ENCODE measurements around the gene C2orf92.

The C2orf92 gene

DNA sequence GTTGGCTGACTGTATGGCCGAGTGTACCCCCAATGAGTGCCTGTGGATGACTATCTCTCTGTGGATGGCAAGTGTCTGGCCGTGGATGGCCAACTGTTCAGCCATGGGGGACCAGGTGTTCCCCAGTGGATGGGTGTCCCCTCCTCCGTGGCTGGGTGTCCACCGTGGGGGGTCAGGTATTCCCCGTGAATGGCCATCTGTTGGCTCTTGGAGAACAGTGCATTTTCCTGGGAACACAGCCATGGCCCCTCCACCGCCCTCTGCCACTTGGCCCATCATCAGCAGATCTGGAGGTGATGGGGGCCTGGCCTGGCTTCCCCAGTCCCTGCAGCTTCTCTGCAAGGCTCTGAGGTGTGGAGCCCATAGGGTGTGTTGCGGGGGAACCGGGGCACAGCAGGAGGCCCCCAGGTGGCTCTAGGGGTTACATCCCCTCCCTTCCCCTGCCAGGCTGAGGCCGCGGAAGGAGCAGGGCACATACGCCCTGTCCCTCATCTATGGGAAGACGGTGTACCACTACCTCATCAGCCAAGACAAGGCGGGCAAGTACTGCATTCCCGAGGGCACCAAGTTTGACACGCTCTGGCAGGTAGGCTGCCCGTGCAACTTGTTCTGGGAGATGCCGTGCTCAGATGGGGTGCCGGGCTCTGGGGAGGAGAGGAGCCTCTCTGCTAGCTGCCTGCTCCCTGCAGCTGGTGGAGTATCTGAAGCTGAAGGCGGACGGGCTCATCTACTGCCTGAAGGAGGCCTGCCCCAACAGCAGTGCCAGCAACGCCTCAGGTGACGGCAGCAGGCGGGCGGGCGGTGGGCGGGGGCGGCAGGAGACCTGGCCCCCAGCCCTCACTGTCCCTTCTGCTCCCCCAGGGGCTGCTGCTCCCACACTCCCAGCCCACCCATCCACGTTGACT, 63.2 kb downstream of the C2orf92 start:
- DNase-seq: no peak

DNA sequence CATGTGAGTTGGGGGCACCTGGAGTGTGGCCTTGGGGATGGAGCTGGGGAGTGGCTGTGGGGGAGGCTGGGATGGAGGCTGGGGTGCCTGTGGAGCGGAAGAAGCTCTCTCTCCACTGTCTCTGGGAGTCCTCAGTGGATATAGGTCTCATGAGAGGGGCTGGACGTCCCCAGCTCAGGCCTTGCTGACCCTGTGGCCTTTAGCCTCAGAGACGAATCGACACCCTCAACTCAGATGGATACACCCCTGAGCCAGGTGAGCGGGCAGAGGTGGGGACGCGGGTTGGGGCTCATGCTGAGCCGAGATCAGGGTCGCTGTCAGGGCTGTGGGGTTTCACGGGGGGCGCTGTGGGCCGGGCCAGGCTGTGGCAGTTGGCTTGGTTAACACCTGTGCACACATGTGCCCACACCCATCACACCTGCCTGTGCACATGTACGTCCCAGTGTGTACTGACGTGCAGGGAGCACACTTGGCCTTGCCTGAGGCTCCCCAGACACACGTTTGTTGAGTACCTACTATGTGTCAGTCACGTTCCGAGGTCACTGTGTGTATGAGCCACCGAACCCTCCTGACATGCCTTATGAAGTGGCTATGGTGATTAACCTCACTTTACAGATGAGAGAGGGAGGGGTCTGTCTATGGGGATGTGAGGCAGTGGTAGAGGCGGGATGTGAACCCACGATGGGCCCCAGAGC, 64.0 kb downstream of the C2orf92 start:
- no peak for DNase-seq

DNA sequence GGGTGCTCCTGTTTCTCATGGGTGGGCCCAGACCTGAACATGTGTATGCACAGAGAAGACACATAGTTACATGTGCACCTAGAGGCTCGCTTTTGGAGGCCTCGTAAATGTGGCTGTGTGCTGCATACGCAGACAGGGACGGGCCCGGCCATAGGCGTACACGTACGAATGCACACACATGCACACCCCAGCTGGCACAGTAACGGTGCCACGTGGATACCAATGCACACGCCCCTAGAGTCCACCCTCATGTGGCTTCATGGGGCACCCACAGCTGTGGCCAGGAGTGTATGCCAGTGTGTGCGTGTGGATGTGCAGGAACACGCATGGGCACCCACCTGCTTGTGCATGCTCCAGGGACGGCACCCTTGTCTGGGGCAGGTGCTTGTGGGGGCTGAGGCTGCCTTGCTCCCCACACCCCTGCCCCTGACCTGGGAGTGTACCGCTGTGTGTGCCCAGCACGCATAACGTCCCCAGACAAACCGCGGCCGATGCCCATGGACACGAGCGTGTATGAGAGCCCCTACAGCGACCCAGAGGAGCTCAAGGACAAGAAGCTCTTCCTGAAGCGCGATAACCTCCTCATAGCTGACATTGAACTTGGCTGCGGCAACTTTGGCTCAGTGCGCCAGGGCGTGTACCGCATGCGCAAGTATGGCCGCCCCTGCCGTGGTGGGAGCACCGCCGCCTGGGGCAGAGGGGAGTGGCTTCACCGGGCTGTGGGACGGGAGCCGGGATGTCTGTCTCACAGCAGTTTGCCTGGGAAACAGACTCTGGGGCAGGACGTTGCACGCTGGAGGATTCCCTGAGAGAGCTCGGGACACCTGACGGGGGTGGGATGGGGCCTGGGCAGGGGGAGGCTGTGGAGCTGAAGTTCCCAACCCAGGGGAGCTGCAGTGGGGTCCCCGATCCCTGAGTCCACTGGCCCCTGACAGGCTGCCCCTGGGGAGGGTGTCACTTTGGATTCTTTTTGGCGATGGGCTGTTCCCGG, 64.8 kb downstream of the C2orf92 start:
- no peak for DNase-seq

DNA sequence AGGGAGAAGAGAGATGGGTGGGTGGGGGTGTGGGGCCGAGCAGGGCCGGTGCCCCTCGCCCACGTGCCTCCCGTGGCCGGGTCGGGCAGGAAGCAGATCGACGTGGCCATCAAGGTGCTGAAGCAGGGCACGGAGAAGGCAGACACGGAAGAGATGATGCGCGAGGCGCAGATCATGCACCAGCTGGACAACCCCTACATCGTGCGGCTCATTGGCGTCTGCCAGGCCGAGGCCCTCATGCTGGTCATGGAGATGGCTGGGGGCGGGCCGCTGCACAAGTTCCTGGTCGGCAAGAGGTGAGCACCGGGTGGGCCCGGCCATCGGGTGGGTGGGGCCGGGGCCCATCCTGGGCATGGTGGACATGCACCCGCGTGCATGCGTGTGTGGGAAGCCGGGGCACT, 65.6 kb downstream of the C2orf92 start:
- no peak for DNase-seq

DNA sequence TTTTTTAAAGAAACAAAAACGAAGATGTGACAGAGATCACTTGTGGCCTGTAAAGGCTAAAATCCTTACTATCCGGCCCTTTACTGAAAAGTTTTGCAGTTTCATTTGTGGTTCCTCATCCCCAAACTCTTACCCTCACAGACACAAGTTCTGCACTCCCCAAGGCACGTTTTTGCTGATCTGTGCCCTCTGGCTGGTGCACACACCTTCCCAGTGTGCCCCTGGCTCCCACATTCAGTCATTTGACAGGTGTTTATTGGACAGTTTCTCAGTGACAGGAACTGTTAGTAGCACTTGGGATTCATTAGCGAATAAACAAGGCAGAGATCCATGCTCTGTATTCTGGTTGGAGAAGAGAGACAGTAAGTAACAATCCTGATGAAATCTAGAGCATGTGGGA, 66.7 kb downstream of the C2orf92 start:
- DNase-seq: no peak

DNA sequence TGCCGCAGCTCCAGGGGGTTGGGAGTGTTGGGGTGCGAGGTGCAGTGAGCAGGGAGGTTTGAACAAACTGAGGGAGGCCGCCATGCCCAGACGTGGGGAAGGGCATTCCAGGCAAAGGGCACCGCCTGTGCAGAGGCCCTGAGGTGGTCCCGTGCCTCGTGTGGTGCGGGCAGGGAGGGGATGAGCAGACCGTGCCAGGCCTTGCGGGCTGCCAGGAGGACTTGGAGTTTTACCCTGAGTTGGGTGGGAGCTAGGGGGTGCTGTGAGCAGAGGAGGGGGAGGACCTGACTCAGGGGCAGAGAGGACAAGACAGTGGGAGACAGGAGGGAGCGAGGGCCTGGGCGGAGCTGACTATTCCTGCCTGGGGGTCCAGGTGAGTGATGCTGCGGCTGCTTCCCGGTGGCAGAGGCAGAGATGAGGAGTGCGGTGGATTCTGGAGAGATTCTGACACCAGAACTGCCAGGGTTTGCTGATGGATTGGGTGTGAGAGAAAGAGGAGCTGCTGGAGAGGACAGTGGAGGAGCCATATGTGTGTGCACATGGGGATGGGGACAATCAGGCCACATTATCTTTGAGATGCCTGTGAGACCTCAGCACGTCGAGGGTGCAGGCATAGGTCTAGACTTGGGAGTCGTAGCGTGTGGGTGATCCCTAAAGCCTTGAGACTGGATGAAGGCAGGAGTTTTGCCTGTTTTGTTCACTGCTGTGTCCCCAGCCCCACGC, 67.3 kb downstream of the C2orf92 start:
- DNase-seq: no peak

DNA sequence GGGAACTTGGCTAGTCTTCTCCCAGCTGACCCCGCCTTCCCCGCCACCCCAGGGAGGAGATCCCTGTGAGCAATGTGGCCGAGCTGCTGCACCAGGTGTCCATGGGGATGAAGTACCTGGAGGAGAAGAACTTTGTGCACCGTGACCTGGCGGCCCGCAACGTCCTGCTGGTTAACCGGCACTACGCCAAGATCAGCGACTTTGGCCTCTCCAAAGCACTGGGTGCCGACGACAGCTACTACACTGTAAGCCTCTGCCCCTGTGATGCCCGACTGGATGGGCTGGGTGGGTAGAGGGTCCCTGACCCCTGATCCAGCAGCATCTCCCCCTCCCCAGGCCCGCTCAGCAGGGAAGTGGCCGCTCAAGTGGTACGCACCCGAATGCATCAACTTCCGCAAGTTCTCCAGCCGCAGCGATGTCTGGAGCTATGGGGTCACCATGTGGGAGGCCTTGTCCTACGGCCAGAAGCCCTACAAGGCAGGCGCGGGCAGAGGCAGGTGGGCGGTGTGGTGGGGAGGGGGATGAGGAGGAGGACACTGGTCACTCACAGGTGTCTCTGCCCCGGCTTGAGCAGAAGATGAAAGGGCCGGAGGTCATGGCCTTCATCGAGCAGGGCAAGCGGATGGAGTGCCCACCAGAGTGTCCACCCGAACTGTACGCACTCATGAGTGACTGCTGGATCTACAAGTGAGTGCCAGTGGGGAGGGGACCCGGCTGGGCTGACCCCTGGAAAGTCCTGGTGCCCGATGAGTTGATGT, 68.1 kb downstream of the C2orf92 start:
- no peak for DNase-seq

DNA sequence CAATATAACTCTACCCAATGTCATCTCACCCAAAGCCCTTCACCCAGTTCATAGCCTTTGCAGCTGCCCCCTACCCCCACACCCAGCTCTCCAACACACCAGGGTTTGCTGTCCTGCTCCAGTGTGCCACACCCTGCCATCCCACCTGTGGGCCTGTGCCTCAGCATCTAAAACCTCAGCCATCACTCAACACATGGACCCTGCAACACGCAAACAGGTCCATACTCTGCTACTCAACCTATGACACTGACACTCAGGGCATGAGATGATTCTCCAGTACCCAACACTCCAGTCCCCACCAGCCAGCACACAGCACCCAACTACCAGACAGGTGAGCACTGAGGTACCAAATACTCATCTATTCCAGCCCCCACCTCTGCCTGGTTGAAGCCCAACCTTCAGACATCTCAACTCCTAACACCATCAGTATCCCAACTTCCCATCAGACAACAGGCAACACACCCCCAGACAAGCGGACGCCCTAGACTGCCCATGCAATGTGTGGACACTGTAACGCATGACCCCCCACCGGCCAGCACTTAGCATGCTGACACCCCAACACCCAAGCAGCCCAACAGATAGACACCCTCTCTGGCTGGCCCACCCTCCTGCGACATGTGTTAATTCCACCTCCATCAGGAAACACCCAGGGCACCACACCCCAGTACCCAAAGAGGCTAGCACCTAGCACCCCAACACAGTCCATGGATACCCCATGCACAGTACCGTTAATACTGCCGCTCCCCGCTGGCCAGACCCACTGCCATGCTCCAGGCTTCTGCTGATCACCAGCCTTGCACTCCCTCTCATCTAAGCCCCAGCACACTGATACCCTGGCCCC, 68.9 kb downstream of the C2orf92 start:
- DNase-seq: no peak

DNA sequence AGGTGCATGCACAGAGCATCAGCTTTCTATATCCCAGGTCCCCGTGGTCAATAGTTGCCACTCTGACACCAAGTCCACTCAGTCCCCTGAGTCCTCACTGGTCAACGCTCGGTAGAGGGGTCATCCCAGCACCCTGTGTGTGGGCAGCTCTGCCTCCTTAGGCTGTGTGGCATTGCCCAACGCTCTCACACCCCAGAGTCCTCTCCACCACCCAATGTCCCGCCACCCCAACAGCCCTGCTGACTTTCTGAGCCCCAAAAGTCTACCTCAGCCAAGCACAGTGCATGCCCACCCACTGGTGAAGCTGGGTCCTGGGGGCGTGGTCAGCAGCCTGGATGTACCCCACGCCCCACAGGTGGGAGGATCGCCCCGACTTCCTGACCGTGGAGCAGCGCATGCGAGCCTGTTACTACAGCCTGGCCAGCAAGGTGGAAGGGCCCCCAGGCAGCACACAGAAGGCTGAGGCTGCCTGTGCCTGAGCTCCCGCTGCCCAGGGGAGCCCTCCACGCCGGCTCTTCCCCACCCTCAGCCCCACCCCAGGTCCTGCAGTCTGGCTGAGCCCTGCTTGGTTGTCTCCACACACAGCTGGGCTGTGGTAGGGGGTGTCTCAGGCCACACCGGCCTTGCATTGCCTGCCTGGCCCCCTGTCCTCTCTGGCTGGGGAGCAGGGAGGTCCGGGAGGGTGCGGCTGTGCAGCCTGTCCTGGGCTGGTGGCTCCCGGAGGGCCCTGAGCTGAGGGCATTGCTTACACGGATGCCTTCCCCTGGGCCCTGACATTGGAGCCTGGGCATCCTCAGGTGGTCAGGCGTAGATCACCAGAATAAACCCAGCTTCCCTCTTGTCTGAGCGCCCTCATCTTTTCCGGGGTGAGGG, 69.7 kb downstream of the C2orf92 start:
- no peak for DNase-seq

DNA sequence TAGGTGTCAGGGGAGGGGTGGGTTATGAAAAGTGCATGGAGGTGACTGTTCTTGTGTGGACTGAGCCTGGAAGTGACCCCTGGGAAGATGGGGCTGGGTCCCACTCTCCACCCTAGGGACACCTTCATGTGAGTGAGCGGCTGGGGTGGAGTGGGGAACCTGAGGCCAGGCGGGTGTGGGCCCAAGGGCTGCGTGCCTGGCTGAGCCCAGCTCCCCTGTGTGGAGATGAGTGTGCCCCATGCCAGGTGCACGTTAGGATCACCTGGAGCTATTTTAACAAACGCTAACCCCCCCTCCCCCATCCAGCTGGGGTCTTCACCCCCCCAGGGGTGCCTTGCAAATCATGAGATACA, 70.4 kb downstream of the C2orf92 start:
- no peak for DNase-seq

DNA sequence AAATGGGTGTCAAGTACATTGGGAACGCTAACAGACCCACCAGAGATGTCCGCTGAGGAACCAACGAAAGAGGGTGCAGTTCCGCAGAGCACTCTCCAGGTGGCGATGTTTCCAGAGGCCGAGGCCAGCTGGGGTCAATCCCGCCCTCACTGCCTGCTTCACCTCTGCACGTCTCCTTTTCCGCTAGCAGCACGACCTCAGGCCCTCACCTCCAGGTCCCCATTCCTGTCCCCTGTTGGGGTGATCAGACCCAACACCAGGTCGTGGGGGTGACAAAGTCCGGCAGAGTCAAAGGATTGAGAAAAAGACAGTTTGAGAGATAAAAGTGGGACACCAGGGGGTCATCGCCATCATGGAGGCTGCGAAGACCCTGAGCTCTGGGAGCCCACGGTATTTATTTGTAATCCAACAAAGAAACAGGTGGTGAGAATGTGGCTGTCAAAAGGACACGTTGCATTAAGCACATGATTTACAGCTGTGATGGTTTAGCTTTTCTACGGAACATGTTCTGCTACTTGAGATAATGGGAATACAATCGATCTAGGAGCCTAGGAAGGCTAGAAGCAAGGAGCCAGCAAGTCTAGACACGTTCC, 71.2 kb downstream of the C2orf92 start:
- peak; percentile 40 to 57 for DNase-seq

DNA sequence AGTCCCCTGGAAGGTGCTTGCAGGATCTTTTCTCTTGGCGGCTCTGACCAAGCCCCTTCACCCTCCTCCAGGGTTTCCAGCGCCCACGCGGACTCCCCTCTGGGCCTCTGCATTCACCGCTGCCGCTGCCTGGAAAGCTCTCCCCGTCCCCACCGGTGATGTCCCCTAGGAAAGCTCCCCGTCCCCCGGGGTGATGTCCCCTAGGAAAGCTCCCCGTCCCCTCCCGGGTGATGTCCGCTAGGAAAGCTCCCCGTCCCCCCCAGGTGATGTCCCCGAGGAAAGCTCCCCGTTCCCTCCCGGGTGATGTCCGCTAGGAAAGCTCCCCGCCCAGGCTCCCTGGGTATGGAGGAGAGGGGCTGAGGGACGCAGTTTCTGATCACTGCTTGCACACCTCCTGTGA, 71.7 kb downstream of the C2orf92 start:
- DNase-seq: no peak

DNA sequence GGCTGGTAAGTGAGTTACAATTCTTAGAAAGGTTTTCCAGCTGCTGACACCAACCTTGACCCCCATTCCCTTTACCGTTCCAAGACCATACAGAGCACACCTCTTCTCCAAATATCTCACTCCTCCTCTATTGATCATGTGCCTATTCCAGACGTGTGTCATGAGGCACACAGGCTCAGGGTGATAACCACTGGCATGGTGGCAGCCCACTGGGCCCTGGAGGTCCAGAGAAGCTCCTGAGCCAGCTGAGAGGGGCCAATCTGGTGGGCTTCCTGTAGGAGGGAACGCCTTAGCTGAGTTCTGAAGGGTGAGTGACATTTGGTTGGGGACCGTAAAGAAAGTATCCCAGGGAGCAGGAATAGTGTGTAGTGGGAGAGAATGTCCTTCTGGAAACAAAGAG, 72.2 kb downstream of the C2orf92 start:
- DNase-seq: no peak

DNA sequence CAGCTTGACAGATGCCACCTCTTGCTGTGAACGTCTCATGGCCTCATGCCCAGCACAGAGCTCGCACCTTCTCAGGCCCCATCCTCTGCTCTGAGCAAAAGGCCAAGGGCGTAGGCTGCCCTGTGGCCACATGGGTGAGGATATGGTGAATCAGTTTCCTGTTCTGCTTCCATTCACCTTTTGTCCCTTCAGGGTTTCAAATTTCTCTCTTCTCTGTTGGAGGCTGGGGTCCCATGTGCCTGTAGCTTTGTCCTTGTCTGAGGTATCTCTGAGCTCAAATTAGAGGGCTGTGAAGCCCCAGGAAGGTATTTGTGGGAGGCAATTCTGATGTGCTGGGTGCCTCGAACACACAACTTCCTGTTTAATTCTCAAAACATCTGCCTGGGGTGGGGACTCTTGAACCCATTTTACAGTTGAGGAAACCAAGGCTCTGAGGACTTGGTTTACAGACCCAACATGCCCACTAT, 72.9 kb downstream of the C2orf92 start:
- peak in 1 of 2 donors; percentile 33 for DNase-seq

DNA sequence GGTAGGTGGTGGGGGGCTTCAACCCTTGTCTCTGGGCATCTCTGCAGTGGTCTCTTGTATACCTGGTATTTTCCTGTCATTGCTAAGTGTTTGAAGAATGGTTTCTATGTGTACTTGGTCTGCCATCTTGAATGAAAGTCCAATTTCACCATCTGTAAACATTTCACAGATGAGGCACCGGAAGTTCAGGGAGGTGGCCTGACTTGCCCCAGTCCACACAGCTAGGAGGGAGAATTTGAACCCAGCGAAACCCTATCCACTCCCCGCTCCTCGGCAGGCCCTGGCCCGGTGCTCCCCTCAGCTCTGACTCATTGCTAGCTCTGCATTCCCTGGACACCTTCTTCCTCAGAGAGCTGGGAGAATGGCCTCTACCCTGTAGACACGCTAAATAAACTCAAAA, 74.4 kb downstream of the C2orf92 start:
- DNase-seq: no peak

DNA sequence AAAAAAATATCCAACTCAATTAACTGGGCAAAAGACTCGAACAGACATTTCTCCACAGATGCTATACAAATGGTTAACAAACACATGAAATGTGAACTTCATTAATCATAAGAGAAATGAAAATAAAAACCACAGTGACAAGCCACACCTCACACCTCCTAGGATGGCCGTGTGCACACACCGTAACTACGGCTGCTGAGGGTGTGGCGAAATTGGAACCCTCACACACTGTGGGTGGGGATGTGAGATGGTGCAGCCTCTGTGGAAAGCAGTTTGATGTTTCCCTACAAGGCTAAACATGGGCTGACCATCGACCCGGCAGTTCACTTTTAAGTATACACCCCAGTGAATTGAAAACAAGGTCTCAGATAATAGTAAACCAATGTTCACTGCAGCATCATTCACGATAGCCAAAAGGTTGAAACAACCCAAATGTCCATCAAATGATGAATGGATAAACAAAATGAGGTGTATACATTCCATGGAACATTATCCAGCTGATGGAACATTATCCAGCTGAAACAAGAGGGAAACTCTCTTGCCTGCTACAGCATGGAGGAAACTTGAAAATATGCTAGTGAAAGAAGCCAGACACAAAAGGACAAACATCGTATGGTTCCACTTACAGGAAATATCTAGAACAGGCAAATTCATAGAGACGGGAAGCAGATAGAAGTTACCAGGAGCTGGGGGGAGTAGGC, 76.1 kb downstream of the C2orf92 start:
- DNase-seq: peak; percentile 52 to 61

DNA sequence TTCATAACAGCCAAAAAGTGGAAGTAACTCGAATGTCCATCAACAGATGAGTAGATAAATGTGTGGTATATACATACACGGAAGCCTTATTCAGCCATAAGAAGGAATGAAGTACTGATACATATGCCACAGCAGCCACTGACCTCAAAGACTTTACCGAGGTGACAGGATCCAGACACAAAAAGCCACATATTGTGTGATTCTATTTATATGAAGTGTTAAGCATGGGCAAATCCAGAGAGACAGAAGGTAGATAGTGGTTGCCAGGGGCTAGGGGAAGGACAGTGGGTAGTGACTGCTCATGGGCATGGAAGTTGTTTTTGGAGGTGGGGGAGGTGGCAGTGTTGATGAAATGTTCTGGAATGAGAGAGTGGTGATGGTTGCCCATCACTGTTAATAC, 77.8 kb downstream of the C2orf92 start:
- DNase-seq: peak in 1 of 2 donors; percentile 31

DNA sequence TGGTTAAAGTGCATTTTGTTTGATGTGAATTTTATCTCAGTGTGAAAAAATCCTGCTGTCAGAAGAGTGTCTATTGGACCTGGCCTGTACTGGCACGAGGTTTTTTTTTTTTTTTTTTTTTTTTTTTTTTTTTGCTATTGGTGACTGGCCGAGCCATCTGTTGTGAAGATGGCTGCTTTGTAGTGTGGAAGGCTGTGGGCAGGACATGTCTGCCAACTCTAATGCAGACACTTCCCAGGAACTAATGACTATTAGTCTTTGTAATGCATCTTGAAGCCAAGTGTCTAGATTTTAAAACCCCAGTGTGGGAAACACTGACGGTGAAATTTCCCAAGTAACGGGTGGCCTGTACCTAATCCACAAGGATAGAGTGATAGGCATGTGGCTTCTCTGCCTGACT, 78.2 kb downstream of the C2orf92 start:
- DNase-seq: no peak

All from CD4-positive, alpha-beta T cell treated with Interleukin-4 for 1 hour (primary cell).